ENCODE measurements around the gene VAV1.

GRCh38 chr19:6793411-6793810 is 20.9 kb downstream of the VAV1 start:
- TF ChIP-seq EHMT2 (IDR thresholded peaks at IDR 0.05; ENCODE audit: low read depth) (no peak), PHF8 (IDR thresholded peaks at IDR 0.05; ENCODE audit: borderline replicate concordance, low read depth) (no peak), HDAC2 (IDR thresholded peaks at IDR 0.05) (no peak), CTCF (IDR thresholded peaks at IDR 0.05) (no peak), CBX2 (IDR thresholded peaks at IDR 0.05; ENCODE audit: borderline replicate concordance, low read depth) (no peak), HOXB5 (CRISPR knock-in tag; IDR thresholded peaks at IDR 0.05) (no peak), POLR2A (IDR thresholded peaks at IDR 0.05; ENCODE audit: low read length) (no peak), ELK1 (IDR thresholded peaks at IDR 0.05; ENCODE audit: low read depth, low read length) (no peak)

All from A549 (cell line).